Measurements from ENCODE around the gene EIF4A2.

GRCh38 chr3:186788482-186789370 is 5.3 kb downstream of the EIF4A2 start:
- TF ChIP-seq CTCF (IDR thresholded peaks at IDR 0.05) = no peak
- no peak for TF ChIP-seq REST (IDR thresholded peaks at IDR 0.05; ENCODE audit: insufficient read depth in 1 of 2, low read depth in 2 of 2, low read length in 1 of 2)
- TF ChIP-seq TCF7L2 (IDR thresholded peaks at IDR 0.05; ENCODE audit: low read depth, low read length) = no peak
- TF ChIP-seq POLR2AphosphoS5 (IDR thresholded peaks at IDR 0.05; ENCODE audit: low read depth, low read length) = no peak

Measured in Panc1 (cell line).